Mammary epithelial cell (primary cell): ENCODE data around the gene MBL2.

Experiments
- CTCF ChIP-seq, 2 donors: IDR thresholded peaks in 1 of 2; conservative IDR thresholded peaks in 1 of 2; 2 replicates each; pipeline ENCODE4 v1.5.1; 2011 to 2012; ENCODE audit warnings: inconsistent platforms in 2 of 2, low read length in 2 of 2, mild to moderate bottlenecking in 2 of 2, control low read depth in 1 of 2, low read depth in 1 of 2; ENCODE audit not compliant: insufficient read depth in 1 of 2; ENCODE audit errors: extremely low read depth in 1 of 2
- EZH2 ChIP-seq: IDR thresholded peaks from 2 replicates; pipeline ENCODE4 v1.6.1; 2012; ENCODE audit warnings: low read length, inconsistent platforms, borderline replicate concordance

GRCh38 chr10:52786098-52786497 lies 13.5 kb upstream of the MBL2 start:
- TF ChIP-seq CTCF (conservative IDR thresholded peaks at IDR 0.05 in 1 of 2, IDR thresholded peaks at IDR 0.05 in 1 of 2; ENCODE audit: extremely low read depth in 1 of 2, insufficient read depth in 1 of 2, low read depth in 1 of 2, low read length in 2 of 2) (no peak), EZH2 (no peak)
